GM13976 (cell line): Measurements from ENCODE around the gene NQO2.

Experiments used
- DNase-seq: peaks from one replicate; pipeline ENCODE4 v3.0.0; 2012; ENCODE audit warnings: low spot score
- CTCF ChIP-seq: IDR thresholded peaks from 2 replicates; pipeline ENCODE4 v1.5.1; 2012; ENCODE audit warnings: borderline replicate concordance, mild to moderate bottlenecking; ENCODE audit not compliant: insufficient read depth; ENCODE audit errors: extremely low read depth, missing control alignments, control extremely low read depth
- in situ Hi-C: fragments of 300-500 bp; cut with MboI; formaldehyde crosslinking; loops from one replicate; pipeline ENCODE4 v1.12.0; 2022; ENCODE audit warnings: low sequenced_read_pairs, mixed read lengths, inconsistent platforms; ENCODE audit not compliant: unreplicated experiment

Gene NQO2

GRCh38 chr6:3033652-3034051 lies 34.0 kb downstream of the NQO2 start:
- no peak for DNase-seq
- in situ Hi-C loops: no loop called here
- no peak for TF ChIP-seq CTCF

- in situ Hi-C loops: no loop called here
- TF ChIP-seq CTCF: no peak
- DNase-seq: no peak
These were observed 35.7 kb downstream of the NQO2 start for GRCh38 chr6:3035397-3035796.

GRCh38 chr6:3036861-3037637 lies 37.4 kb downstream of the NQO2 start:
- in situ Hi-C loops: no loop called here
- no peak for TF ChIP-seq CTCF
- no peak for DNase-seq

- in situ Hi-C loops: no loop called here
- no peak for DNase-seq
- TF ChIP-seq CTCF: no peak
These were observed 38.1 kb downstream of the NQO2 start for GRCh38 chr6:3037638-3038365.

GRCh38 chr6:3039384-3039783 lies 39.7 kb downstream of the NQO2 start:
- in situ Hi-C loops: no loop called here
- no peak for DNase-seq
- TF ChIP-seq CTCF: no peak

- TF ChIP-seq CTCF: no peak
- in situ Hi-C loops: no loop called here
- no peak for DNase-seq
These were observed 41.5 kb downstream of the NQO2 start for GRCh38 chr6:3041147-3041546.
